Ramos (cell line): Measurements from ENCODE around the gene FES.

Source experiments
- in situ Hi-C: fragments of 300-500 bp; cut with MboI; formaldehyde crosslinking; loops from one replicate; pipeline ENCODE4 v1.14.3; 2022; ENCODE audit warnings: low sequenced_read_pairs; ENCODE audit not compliant: unreplicated experiment

Gene FES

DNA sequence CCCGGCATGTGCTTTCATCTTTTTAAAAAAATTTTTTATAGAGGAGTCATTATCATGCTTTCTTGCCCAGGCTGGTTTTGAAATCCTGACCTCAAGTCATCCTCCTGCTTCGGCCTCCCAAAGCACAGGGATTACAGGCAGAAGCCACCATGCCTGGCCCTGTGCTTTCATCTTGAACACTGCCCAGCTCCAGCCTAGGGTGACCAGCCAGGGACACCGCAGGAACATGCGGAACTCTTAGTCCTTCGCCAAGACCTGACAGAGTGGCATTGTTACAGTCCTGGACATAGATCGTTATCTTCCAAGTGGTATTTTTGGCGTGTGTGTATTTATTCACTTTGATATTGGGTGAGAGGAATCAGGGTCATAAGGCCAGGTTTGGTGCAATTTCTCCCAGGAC is 23.9 kb upstream of the FES start:
- in situ Hi-C loops, result no loop called here

DNA sequence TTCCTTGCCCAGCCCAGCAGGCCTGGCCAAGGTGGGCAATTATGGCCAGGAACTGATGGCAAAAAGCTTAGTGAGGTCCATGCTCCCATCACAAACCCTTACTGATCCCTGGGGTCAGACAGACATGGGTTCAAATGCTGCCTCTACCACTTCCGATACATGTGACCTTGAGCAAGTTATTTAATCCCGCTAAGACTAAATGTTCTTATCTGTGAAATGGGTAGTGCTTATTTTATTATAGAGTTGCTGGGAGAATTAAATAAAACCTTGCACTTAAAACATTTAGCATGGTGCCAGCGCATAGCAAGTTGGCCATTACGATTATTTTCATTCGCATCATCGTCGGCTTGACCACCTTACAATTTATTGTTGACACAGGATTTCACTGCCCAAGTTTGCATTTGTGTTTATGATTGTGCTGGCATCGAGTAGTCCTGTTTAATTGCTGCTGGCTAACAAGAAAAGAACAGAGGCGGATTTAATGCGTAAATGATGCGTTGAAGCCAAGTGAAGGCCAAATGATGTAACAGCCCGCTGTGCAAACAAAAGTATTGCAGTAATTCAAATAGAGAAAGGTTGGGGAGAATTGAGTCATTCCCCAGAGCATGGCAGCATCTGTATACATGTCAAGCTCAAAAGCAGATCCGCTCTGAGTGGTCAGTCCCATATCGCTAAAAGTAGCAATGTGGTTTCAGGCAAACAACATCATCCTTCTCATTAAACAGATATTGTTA is 23.2 kb upstream of the FES start:
- in situ Hi-C loops, result no loop called here

DNA sequence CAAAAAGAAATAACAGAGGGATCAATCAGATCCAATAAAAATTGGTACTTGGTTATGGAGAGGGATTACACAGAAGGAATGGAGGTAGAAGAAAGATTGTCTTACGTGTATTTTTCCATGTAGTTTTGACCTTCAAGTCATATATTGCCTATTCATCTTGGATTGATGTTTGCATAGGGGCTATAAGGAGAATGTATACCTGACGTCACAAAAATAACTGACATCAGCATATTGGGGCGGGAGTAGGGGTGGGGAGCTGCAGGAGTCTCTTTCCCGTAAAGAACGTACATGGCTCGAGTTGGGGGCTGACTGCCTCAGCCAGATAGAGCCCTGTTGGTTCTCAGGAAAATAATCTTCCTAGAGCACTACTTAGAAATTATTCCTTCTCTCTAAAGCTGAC is 21.8 kb upstream of the FES start:
- in situ Hi-C loops, result no loop called here

DNA sequence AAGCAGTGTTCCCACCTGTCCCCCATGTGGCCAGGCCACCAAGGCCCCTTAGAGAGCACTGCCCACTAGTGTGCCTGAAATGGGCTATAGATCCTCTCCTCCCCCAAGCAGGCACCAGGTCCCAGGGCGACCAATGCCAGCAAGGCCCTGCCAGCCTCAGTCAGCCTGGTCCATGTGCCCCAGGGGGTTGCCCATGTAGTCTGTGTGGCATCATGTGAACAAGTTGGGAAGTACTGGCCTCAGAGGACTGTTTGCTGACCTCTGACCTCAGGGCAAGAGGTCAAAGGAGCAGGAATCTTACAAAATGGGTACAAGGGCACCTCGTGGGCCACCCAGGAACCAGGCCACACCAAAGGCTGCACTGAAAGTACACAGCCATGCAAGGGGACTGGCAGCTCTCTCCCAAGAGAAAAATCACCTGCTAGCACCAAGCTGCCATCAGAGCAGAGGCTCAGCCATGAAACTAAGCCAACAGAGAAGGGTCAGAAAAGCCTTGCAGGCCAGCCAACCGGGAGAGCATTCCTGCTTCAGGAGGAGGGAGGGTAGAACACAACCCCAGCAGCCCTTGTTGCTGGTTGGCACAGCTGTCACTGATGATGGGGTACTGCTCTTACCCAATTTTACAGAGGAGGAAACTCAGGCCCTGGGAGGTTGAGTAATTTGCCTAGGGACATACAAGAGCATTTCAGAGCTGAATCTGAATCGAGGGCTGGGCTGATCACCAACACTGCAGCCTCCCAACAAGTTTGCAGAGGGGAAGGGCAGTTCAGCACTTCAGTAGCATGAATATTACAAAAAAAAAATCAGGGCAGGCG is 21.1 kb upstream of the FES start:
- in situ Hi-C loops, result no loop called here

DNA sequence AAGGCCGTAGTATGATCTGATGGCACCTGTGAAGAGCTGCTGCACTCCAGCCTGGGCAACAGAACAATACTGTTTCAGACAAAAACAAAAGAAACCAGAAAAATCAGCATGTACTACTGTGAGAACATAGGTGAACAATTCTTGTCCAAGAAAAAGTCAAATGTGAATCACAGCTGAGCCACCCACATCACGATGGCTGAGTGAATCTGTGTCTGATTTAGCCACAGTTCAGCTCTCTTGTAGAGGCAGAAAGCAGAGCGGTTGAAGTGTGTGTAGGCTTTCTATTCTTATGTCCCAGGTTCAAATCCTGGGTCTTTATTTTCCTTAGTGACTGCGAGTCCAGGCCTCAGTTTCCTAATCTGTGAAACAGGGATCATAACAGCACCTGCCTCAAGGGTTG is 20.3 kb upstream of the FES start:
- in situ Hi-C loops, result no loop called here

DNA sequence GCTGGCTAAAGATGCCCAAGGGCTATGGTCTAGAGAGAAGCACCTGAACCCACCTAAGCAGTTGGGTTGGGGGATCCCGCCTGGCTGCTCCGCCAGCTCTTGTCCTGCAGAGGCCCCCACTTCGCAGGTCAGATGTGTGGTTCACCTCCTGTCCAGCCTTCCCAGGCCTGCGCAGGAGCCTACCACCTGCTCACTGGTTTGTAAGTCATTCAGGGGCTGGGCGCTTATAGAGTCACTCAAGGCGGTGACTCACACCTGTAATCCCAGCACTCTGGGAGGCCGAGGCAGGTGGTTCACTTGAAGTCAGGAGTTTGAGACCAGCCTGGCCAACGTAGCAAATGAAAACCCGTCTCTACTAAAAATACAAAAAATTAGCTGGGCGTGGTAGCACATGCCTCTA is 19.8 kb upstream of the FES start:
- in situ Hi-C loops, result no loop called here

DNA sequence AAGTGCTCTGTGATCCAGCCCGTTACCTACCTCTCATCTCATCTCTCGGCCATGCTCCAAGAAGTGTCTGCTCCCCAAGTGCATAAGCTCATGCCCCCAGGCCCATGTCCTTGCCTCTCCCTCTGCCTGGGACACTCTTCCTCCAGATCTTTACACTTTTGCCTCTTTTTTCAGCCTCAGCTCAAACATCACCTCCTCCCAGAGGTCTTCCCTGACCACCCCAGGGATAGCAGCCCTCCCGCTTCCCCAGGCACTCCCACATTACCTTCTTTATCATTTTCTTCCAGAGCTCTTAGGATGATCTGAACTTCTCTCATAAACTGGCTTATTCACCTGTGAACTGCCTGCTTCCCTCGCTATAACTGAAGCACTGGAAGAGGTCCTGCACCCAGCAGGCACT is 18.6 kb upstream of the FES start:
- in situ Hi-C loops, result no loop called here

DNA sequence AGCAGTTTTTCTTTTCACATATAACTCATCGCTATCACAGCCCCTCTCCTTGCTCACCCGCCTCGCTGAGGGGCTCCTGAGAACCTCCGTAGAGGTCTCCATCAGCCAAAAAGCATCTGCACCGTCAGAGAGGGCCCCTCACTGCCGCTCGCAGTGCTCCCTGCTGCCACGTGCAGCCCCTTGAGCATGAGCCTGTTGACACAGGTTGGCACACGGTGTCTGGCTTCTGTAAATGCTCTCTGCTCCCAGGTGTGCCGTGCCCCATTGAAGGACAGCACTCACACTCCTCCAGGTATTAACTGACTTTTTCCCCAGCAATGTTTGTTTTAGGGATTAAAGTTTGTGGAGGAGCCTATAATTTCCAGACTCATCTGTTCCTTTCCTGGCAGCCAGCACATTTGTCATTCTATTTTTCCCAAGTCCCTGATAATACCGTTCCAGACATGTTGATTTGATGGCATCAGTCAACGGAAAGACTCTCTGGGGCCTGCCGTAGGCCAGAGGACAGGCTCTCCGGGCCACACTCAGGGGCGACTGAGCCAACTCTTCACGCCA is 18.1 kb upstream of the FES start:
- in situ Hi-C loops, result no loop called here

DNA sequence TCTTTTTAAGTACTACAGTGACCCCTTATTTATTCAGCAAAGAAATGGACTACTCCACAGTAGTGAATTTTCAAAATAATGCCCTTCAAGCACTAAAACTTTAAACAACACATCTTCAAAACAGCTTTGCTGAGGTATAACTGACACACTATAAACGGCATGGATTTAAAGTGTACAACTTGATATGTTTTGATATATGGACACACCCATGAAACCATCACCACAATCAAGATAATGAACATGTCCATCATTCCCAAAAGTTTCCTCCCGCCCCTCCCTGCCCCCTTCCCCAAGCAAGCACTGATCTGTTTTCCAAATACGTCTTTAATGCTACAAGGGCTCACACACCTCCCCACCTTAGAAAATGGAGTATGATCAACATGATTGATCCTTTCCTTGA is 17.5 kb upstream of the FES start:
- in situ Hi-C loops, result no loop called here

DNA sequence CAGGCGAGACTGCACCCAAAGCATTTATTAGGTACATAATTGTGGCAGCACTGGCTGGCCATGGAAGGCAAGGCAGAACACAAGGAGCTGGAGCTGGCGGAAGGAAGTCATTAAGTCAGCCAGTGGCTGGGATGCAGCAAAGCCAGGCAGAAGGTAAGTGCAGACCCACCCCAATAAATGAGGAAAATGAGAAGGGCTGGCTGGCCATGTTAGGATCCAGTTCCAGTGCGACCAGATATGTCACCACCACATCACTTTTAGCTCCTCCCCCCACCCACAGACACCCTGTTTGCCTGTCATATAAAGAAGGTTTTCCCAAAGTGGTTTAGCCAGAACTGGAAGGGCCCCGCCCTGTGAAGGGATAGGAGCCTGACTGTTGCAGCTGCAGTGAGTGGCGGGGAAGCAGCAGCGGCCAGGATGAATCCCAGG is 16.0 kb upstream of the FES start, which contains the start of gene FURIN:
FURIN (plus strand) TSS at position 328 of the 429 bp plus-strand sequence. CDS start 7,153 bp downstream, outside the sequence.
- in situ Hi-C loops, result no loop called here

DNA sequence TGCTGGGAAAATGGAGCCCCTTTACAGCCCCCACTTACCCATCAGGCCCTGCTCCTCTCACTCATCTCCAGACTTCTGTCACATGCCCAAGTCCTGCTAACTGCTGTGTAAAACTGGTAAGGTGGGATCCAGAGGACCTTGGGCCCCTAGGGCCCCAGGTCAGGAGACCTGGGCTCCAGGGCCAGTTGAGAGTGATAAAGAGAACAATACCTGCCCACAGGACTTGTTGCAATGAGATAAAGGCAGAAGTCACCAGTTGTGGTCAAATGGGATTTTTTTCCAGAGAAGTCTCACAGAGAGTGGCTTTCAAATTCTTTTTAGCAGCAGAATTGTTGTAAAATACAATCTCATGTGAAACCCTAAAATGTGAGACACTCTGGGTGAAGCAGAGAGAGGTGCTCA is 15.2 kb upstream of the FES start:
- in situ Hi-C loops, result no loop called here

DNA sequence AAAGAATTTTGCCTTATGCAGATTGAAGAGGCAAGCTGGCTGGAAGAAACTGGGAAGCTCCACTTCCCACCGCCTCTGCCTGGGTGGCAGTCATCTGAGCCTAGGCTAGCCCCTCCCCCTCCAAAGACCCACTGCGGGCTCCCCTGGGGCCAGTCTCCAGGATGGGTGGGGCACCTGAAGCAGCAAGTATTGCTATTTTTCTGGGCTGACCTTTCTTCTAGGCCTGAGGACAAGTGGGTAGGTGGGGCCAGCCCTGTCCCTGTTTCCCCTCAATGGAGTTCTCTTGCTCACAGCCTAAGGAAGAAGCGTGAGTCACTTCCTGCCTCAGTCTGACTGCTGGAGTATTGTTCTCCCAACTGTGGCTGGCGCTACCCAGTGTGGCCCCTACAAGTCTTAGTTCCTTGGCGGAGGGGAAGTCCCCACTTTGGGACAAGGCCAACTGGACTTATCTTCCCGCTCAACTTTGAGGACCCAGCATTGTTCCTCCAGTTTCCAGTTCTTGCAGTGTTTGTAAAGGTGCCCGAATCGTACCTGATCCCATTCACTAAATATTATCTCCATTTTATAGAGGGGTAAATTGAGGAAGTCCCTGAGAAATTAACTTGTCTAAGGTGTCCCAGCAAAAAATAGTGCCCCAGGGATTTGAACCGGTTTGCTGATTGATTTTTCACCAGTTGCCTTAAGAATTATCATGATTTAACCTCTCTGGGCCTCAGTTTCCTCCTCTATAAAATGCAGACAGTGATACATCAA is 14.5 kb upstream of the FES start:
- in situ Hi-C loops, result no loop called here

DNA sequence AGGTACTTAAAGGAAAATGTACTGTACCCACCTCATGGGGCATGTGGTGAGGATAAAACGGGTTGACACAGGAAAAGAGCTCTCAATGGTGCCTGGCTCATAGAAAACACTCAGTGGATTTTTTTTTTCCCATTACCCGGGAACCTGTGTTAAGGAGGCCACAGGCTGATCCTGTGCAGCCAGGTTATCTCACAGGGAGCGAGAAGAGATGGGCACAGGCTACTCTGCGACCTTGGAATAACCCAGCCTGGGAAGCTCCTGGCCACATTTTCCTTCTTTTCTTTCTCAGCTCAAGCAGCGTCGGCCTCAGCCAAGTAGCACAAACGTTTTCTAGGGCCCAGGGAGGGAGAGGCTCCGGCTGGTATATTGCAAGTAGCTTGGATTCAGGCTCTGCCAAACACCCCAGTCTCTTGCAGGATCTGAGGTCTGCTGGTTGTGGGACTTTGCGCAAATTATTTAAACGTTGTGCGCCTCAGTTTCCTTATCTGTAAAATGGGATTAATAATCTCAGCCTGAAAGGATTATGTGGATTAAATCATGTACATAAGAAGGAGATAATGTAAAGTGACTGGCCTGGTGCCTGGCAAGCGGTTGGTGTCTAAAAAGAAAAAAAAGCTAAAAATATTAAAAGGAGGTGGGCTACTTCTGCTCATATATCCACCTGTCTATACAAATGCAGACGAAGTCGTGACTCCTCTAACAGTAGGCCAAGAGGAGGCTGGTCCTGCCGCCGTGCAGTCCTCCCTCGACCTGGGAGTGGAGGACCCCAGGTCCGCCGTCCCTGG is 13.8 kb upstream of the FES start:
- in situ Hi-C loops, result no loop called here

DNA sequence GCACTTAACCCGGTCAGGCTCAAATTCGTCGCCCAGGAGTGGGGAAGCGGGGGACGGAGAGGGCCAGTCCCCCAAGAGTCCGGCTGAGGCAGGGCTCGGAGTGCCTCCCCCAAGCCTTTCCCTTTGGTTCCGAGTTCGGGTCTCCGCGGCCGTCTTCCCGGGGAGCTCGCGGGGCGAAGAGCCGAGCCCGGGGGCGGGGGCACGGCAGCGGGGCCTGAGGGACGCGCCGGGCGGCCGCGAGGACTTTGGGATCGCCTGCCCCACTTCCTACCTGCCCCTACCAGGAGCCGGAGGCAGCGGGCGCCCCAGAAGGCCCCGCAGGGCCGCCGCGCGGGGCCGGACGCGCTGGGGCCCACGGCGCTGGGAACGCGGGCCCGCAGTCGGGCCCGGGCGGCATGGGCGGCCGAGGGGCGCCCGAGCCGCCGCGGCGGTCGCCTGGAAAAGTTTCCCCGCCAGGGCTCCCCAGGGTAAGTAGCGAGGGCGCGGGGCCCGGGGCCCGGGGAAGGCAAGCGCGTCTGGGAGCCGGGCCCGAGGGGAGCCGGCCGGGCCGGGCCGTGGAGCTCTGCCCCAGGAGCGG is 13.1 kb upstream of the FES start:
- in situ Hi-C loops, result no loop called here

DNA sequence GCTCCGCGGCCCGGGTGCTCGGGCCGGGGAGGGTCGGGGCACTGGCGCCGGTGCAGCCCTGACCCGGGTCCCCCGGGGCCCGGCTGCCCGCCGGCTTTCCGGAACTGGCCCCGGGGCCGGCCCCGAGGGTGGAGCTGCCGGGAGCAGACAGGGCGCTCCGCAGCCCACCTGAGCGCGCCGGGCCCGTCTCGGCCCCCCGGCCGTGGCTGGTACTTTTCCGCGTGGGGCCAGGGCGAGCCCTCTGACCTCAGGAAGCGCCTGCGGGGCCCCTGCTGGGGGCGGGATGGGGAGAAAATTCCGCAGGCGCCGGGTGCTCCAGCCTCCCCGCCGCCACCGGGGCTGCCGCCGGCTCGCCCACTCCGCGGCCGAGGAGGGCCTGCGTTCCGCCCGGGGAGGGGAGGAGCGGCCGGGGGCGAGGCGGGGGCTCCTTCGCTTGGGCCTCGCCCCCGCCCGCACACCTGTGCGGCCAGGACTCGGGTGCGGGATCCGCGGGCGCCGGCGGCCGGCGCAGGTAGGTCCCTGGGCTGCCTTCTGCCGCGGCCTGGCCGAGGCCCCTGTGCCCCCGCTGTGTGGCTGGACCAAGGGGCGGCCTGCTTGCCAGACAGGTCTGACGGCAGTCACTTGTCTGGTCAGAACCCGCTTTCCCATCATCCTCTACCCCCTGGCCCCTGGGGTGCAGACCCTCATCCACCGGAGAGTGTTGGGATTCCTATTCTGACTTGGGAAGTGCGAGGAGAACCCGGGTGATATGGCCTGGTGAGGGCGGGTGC is 12.4 kb upstream of the FES start:
- in situ Hi-C loops, result no loop called here

DNA sequence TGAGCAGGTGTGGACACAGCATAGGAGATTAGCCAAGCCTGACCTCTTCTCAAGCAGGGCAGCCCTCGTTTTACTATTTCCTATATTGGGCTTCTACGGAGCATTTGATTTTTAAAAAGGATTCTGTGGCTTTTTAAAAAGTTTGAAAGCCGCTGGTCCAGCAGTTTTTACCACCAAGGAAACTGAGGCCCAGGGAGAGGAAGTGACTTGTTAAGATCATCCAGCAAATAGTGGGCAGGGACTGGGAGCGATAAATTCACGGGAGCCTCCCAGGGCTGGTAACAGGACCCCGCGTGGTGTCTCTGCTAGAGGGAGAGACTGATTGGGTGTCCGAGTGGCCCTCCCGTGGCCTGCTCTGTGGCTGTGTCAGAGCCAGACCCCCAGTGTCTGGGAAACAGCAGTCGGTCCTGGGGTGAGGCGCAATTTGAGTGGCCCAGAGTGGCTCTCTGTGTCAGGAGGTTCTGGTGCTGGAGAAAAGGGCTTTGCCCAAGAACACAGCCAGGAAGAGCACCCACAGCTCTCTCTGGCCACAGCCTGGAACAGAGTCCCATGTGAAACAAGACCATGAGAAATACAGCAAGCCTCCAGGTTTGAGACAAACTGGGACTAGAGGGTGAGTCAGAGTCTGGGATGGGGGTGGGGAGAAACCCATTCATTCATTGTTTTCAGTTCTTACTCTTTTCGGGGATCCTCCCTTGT is 11.7 kb upstream of the FES start:
- in situ Hi-C loops, result no loop called here

DNA sequence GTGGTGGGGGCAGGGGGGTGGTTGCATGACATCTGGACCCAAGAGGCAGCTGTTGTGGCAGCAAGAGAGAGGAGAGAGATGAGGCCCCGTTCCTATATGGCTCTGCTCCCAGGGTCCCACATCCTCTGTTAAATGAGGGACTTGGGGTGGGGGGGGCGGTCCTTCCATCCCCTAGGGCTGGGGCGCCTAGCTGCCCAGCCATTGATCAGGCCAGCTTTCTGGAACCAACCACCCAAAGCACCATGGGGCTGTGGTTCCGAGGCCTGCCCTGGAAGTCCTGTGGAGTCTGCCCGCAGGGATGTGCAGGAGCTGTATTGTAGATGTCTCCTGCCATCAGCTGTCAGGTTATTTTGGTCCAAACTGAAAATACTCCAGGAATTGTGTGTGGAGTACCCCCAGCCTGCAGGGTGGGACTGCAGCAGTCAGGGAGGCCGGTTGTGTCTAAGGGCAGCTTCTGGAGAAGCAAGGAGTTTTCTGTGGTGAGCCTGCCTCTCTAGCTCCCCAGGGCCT is 10.8 kb upstream of the FES start:
- in situ Hi-C loops, result no loop called here

DNA sequence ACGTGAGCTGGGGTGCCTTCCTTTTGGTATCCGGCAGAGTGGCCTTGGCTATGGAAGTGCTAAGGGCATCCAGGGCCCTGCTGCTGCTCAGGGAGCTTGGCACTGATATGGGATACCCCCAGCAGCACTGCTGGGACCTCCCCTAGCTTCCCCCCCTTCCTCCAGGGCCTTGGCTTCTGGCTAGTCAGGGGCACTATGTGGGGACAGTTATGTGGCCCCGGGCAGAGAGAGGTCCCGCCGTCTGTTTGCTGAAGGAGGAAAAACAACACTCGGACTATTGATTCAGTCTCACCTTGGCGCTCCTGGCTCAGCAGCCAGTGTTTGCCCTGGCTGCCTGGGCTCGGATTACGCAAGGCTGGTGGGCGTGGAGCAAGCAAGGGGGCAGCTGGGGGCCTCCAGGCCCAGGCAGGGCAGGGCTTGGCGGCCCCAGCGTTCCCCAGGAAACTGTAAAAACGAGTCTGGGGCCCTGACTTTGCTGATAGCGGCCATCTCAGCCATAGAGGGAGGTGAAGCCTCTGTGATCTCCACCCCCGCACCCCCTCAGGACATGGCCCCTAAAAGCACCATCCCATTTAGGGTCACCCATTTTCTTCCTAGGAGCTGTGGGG is 10.2 kb upstream of the FES start:
- in situ Hi-C loops, result no loop called here
